ENCODE measurements around the gene RBFA. TPM values are rescaled to one million over a fixed set of nuclear protein-coding genes. Genes with fewer than 3 reads are reported as not detected.
A peak's percentile ranks its signal among the peaks of the same experiment; 100 is the strongest.

RBFA gene, protein sequence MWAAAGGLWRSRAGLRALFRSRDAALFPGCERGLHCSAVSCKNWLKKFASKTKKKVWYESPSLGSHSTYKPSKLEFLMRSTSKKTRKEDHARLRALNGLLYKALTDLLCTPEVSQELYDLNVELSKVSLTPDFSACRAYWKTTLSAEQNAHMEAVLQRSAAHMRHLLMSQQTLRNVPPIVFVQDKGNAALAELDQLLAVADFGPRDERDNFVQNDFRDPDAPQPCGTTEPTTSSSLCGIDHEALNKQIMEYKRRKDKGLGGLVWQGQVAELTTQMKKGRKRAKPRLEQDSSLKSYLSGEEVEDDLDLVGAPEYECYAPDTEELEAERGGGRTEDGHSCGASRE
- 10.1 TPM for total RNA-seq (2013)
- polyA plus RNA-seq (10 to 100 TPM in 1 of 3 donors, 1 to 10 TPM in 2; 4.0 to 14.7 (median 5.7) TPM), polyA minus RNA-seq (4.3 and 7.5 TPM in 2 replicates), total RNA-seq (0.41 to 5.7 (median 2.4) reads per million in 11 experiments)

DNA sequence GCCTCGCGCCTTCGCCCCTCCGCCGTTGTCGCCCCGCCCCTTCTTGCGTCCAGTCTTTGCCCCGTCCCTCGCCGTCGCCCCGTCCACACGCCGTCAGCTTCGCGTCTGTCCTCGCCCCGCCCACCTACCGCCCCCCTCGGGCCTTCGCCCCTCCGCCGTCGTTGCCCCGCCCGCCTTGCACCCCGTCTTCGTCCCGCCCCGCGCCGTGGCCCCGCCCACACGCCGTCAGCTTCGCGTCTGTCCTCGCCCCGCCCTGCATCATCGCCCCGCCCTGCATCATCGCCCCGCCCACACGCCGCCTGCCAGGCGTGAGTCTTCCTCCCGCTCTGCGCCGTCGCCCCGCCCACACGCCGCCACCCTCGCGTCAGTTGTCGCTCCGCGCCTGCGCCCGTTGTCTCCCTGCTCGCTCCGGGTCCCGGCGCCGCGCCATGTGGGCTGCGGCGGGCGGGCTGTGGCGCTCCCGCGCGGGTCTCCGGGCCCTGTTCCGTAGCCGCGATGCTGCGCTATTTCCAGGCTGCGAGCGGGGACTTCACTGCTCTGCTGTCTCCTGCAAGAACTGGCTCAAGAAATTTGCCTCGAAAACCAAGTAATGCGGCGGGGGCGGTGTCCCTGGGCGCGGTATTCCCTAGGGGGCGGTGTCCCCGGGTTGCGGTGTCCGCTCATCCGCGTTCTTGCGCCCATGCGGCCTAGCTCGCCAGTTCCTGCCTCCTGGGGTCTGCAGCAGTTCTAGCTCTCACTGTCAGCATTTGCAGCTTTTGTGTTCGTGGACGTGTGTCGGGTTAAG, at the start of gene RBFA:
Gene RBFA, plus strand, starts transcription at position 367 of the 784 bp plus-strand sequence. Its CDS starts 62 bp downstream, at position 429.
- peaks cover 18 to 22% of the 10 kb centered on the region in 2 donors for H3K4me1 ChIP-seq (ENCODE audit: control insufficient read depth in 1 of 2, insufficient read depth in 2 of 2, low read length in 2 of 2)
- H3K36me3 ChIP-seq (replicated peaks in 1 of 2; ENCODE audit: control insufficient read depth in 1 of 2, insufficient read depth in 2 of 2, low read length in 2 of 2) = peaks cover 0 to 9% of the 10 kb centered on the region in 2 donors
- H3K4me3 Mint-ChIP-seq = peak within 1 kb of the TSS; percentile 83 to 93
- TF ChIP-seq, protein P1, sequence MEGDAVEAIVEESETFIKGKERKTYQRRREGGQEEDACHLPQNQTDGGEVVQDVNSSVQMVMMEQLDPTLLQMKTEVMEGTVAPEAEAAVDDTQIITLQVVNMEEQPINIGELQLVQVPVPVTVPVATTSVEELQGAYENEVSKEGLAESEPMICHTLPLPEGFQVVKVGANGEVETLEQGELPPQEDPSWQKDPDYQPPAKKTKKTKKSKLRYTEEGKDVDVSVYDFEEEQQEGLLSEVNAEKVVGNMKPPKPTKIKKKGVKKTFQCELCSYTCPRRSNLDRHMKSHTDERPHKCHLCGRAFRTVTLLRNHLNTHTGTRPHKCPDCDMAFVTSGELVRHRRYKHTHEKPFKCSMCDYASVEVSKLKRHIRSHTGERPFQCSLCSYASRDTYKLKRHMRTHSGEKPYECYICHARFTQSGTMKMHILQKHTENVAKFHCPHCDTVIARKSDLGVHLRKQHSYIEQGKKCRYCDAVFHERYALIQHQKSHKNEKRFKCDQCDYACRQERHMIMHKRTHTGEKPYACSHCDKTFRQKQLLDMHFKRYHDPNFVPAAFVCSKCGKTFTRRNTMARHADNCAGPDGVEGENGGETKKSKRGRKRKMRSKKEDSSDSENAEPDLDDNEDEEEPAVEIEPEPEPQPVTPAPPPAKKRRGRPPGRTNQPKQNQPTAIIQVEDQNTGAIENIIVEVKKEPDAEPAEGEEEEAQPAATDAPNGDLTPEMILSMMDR (IDR thresholded peaks at IDR 0.05) = peak; percentile 41
- DNase-seq = peak; percentile 94 to 99 (median 99)
- peaks cover 0 to 21% (median 8%) of the 10 kb centered on the region in 7 donors for H3K9me3 Mint-ChIP-seq
- peaks cover 0 to 10% of the 10 kb centered on the region in 2 donors for H3K9me3 ChIP-seq (replicated peaks in 1 of 2; ENCODE audit: control insufficient read depth in 1 of 2, insufficient read depth in 1 of 2, low read length in 2 of 2)
- peak within 1 kb of the TSS; percentile 85 for H3K4me2 ChIP-seq (replicated peaks; ENCODE audit: extremely low read depth, low read length, poor library complexity, severe bottlenecking)
- H3K4me1 Mint-ChIP-seq = peaks cover 24% of the 10 kb centered on the region
- peak within 1 kb of the TSS; percentile 92 for H2AFZ ChIP-seq (ENCODE audit: insufficient read depth, low read depth, low read length, poor library complexity, severe bottlenecking)
- H3K27me3 ChIP-seq (ENCODE audit: control insufficient read depth in 2 of 2, insufficient read depth in 2 of 2, low read length in 2 of 2) = no peaks in the 10 kb centered on the region
- intact Hi-C loops (cut with micrococcal nuclease) = loop anchor here (5.0 to 10.0 kb wide), 8 partner anchors 47 to 969 kb away; partner anchors contain the start of genes ATP9B (in 2 of the 2), SLC66A2 (in 2 of the 2) and TXNL4A (in 1 of the 2)
- peak within 1 kb of the TSS; percentile 77 for H3K9ac ChIP-seq (ENCODE audit: insufficient read depth, low read length, poor library complexity, severe bottlenecking)
- H3K36me3 Mint-ChIP-seq = peaks cover 5 to 18% of the 10 kb centered on the region in 2 donors
- H3K27ac Mint-ChIP-seq = peak within 1 kb of the TSS; percentile 94 to 99 (median 98)
- H3K27me3 Mint-ChIP-seq (ENCODE audit: low read depth in 3 of 3) = peaks cover 0 to 2% (median 2%) of the 10 kb centered on the region in 3 donors
- H3K27ac ChIP-seq (ENCODE audit: low read depth in 1 of 2, low read length in 2 of 2) = peak within 1 kb of the TSS; percentile 90 to 93
- H3K4me3 ChIP-seq (replicated peaks in 1 of 3; ENCODE audit: low read depth in 2 of 3, low read length in 3 of 3) = peak within 1 kb of the TSS; percentile 60 to 94 (median 78)
- H4K20me1 ChIP-seq (ENCODE audit: insufficient read depth, low read length) = no peaks in the 10 kb centered on the region
- under 1% methylated on average over 90 of the region's 99 CpGs for WGBS (ENCODE audit: insufficient coverage)
- peaks cover 21% of the 10 kb centered on the region for H3K79me2 ChIP-seq (ENCODE audit: insufficient read depth, low read length)

DNA sequence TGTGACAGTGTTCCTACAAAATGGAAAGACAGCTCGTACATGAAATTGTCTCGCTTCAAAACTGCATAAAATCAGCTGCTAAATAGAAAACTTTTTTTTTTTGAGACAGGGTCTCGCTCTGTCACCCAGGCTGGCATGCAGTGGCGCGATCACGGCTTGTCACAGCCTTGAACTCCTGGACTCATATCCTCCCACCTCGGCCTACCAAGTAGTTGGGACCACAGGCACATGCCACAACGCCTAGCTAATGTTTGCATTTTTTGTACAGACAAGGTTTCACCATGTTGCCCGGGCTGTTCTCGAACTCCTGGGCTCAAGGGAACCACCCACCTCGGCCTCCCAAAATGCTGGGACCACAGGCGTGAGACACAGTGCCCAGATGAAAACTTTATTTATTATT, 49.1 kb upstream of the RBFA start:
- 91% methylated on average over 7 of the region's 12 CpGs for WGBS (ENCODE audit: insufficient coverage)
- Histone ChIP-seq H2AFZ (ENCODE audit: insufficient read depth, low read depth, low read length, poor library complexity, severe bottlenecking) (no peak overlapping the region), H3K27me3 (ENCODE audit: control insufficient read depth in 2 of 2, insufficient read depth in 2 of 2, low read length in 2 of 2) (no peaks in the 10 kb centered on the region), H3K9ac (ENCODE audit: insufficient read depth, low read length, poor library complexity, severe bottlenecking) (no peak overlapping the region), H4K20me1 (ENCODE audit: insufficient read depth, low read length) (peaks cover 62% of the 10 kb centered on the region), H3K4me2 (replicated peaks; ENCODE audit: extremely low read depth, low read length, poor library complexity, severe bottlenecking) (no peak overlapping the region), H3K4me1 (ENCODE audit: control insufficient read depth in 1 of 2, insufficient read depth in 2 of 2, low read length in 2 of 2) (peaks cover 34 to 43% of the 10 kb centered on the region in 2 donors), H3K4me3 (replicated peaks in 1 of 3; ENCODE audit: low read depth in 2 of 3, low read length in 3 of 3) (no peak overlapping the region), H3K79me2 (ENCODE audit: insufficient read depth, low read length) (peaks cover 83% of the 10 kb centered on the region), H3K36me3 (replicated peaks in 1 of 2; ENCODE audit: control insufficient read depth in 1 of 2, insufficient read depth in 2 of 2, low read length in 2 of 2) (peaks cover 6 to 27% of the 10 kb centered on the region in 2 donors), H3K9me3 (replicated peaks in 1 of 2; ENCODE audit: control insufficient read depth in 1 of 2, insufficient read depth in 1 of 2, low read length in 2 of 2) (no peaks in the 10 kb centered on the region), H3K27ac (ENCODE audit: low read depth in 1 of 2, low read length in 2 of 2) (peak overlapping the region in 1 of 2 donors; percentile 77)
- Mint-ChIP-seq H3K36me3 (peaks cover 18 to 28% of the 10 kb centered on the region in 2 donors), H3K4me1 (peaks cover 42% of the 10 kb centered on the region), H3K27ac (peak overlapping the region in 4 of 7 donors; percentile 21 to 73 (median 30)), H3K27me3 (ENCODE audit: low read depth in 3 of 3) (no peaks in the 10 kb centered on the region), H3K4me3 (no peak overlapping the region), H3K9me3 (peaks cover 0 to 2% (median 0%) of the 10 kb centered on the region in 7 donors)
- TF ChIP-seq, protein P1 (IDR thresholded peaks at IDR 0.05) = no peak
- intact Hi-C loops (cut with micrococcal nuclease) = loop anchor here (5.0 to 10.0 kb wide), 4 partner anchors 33 to 190 kb away; partner anchors contain the start of genes SLC66A2 (in 2 of the 2), KCNG2 (in 1 of the 2) and RBFA (in 1 of the 2)
- no peak for DNase-seq
